NCI-H2227 (cell line): ENCODE measurements around the gene DSCAML1.

Experiments used
- DNase-seq: peaks from one replicate; lab custom pipeline; 2025; ENCODE audit not compliant: unreplicated experiment; lab: John Stamatoyannopoulos, UW

The DSCAML1 gene, protein sequence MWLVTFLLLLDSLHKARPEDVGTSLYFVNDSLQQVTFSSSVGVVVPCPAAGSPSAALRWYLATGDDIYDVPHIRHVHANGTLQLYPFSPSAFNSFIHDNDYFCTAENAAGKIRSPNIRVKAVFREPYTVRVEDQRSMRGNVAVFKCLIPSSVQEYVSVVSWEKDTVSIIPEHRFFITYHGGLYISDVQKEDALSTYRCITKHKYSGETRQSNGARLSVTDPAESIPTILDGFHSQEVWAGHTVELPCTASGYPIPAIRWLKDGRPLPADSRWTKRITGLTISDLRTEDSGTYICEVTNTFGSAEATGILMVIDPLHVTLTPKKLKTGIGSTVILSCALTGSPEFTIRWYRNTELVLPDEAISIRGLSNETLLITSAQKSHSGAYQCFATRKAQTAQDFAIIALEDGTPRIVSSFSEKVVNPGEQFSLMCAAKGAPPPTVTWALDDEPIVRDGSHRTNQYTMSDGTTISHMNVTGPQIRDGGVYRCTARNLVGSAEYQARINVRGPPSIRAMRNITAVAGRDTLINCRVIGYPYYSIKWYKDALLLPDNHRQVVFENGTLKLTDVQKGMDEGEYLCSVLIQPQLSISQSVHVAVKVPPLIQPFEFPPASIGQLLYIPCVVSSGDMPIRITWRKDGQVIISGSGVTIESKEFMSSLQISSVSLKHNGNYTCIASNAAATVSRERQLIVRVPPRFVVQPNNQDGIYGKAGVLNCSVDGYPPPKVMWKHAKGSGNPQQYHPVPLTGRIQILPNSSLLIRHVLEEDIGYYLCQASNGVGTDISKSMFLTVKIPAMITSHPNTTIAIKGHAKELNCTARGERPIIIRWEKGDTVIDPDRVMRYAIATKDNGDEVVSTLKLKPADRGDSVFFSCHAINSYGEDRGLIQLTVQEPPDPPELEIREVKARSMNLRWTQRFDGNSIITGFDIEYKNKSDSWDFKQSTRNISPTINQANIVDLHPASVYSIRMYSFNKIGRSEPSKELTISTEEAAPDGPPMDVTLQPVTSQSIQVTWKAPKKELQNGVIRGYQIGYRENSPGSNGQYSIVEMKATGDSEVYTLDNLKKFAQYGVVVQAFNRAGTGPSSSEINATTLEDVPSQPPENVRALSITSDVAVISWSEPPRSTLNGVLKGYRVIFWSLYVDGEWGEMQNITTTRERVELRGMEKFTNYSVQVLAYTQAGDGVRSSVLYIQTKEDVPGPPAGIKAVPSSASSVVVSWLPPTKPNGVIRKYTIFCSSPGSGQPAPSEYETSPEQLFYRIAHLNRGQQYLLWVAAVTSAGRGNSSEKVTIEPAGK (N-terminal part only)

DNA sequence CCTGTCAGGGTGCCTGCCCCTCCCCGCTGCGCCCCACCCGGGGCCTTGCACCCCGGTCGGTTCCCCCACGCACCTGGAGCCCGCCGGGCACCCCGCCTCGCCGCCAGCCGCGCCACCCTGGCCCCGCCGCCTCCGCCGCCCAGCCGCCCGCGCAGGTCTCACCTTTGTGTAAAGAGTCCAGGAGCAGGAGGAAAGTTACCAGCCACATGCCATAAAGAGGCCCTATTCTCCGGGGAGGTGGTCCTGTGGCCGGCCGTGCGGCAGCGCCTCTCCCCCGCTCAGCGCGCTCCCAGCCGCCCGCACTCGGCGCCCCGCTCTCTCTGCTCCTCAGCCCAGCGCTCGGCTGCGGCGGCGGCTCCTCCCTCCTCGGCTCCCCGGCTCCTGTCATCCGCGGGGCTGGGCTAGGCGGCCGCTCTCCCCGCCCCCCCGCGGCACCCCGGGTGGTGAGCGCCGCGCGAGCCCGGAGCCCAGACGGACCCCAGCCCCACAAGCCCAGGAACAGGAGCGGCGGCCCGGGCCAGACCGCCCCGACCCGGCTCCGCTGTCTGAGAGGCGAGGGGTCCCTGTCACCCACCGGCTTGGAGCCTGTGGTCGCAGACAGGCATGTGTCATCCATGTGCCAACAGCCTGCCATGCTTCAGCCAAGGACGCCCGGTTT is at the start of gene DSCAML1:
Gene DSCAML1 (minus strand): TSS at position 345 of the 658 bp plus-strand sequence. CDS start 137 bp downstream, at position 208.
- DNase-seq = peak; percentile 23

DNA sequence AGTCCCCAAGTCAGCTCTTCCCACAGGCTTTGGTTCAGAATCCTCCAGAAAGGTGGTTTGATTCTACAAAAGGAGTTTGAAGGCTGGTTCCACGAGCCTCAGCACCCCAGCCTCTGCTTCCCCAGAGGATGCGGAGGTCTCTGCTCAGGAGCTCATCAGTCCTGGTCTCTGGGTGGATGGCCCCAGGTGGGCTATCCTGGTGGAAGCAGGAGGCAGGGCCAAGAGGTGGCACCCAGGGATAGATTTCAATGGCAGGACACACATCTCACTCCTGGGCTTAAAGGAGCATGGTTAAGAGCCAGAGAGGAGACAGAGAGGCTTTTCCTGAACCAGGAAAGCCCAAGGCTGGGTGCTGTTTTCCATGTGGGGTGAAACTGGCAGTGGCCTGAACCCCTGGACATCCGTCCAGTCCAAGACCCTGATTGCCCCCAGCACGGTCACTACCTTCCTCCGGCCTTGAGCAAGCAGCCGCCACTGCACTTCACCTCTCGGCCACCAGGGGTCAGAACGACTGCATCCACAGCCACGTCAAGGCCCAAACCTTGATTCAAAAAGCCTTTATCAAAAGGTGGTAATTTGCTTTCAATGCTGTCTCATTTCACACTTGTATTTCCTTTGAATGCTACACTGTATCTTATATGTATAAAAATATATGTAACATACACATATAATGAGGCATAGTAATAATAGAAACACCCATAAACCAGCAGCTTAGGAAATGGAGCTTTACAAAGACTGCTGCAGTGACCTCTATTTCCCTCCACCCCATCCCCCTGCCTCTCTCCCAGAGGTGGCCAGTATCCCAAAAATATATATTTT is 46.9 kb upstream of the DSCAML1 start:
- peak; percentile 73 for DNase-seq

DNA sequence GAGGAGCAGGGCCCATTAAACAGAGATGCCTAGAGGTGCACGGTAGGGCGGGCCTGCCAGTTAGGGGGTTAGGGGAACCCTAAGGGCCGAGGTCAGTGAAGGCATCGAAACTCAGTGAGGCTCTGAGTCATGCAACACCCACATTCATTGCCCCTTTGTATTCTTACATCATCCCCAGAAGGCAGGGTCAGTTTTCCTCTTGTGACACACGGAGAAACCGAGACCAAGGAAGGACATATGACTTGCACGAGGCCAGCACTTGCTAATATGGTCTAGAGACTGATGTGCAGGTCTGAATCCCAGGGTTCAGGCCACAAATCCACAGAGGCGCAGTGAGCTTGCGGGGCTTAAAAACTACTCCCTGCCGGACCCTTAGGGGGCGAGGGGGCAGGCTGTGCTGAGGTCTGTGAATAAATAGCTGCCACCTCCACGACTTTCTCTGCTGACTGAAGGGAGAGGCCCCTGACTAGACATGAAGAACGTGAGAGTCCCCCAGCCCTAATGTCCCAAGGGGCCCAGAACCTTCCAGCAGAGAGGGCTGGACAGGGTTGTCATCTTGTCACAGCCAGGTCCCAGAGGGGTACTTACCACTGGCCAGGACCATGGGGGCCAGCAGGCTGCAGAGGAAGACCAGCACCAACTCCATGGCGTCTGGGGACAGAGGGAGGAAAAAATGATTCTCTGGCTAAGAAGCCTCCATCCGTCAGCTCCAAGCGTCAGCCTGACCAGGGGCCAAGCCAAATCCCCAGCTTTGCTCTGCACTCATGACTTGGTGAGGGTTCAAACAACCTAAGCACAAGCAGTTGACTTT is 45.3 kb upstream of the DSCAML1 start:
- DNase-seq = no peak

DNA sequence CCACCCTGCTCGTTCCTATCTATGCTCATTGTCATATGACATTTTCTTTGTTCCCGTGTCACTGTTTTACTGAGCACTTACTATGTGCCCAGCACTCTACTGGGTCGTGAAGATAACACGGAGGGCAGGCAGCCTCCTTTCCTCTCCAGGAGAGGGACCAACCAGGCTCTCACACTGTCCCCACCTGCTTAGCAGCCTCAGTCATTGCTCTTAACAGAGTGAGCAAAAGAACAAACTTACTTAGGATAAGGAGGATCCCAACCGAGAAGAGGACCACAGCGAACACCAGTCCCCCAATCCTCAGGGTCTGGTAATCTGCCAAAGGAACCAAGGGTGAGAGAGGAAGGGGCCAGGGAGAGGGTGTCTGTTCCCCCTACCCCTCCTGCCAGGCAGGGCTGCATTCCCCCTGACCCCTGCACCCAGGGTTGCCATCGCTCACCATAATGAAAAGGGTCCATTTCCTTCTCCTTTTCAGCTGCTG is 44.6 kb upstream of the DSCAML1 start:
- DNase-seq = no peak

DNA sequence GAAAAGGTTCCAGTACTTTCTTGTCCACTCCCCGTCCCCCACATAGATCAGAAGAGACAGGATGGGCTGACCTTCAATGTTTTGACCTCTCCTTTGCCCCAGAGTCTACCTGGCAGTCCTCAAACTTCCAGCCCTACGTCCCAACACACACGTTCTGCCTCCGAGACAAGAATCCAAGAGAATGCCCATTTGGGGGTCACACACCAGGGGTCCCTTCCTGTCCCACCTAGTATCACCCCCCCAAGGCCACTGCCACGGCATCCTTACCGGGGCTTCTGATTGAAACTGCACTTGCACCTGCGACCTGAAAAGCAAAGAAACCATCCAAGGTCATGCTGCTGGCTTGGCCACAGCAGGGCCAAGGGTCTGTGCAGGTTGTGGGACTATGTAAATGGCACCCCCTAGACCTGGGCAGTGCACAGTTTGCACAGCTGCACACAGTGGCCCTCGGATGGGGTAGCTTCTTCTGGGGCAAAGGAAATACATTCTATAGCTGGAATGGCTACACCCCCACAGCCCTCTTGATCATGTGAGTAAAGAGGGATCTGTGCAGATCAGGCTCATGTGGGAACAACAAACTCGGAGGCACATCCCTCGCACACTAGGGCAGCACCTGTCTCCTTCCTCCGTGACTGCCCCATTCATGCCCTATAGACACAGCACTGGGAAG is 44.0 kb upstream of the DSCAML1 start:
- DNase-seq = no peak

DNA sequence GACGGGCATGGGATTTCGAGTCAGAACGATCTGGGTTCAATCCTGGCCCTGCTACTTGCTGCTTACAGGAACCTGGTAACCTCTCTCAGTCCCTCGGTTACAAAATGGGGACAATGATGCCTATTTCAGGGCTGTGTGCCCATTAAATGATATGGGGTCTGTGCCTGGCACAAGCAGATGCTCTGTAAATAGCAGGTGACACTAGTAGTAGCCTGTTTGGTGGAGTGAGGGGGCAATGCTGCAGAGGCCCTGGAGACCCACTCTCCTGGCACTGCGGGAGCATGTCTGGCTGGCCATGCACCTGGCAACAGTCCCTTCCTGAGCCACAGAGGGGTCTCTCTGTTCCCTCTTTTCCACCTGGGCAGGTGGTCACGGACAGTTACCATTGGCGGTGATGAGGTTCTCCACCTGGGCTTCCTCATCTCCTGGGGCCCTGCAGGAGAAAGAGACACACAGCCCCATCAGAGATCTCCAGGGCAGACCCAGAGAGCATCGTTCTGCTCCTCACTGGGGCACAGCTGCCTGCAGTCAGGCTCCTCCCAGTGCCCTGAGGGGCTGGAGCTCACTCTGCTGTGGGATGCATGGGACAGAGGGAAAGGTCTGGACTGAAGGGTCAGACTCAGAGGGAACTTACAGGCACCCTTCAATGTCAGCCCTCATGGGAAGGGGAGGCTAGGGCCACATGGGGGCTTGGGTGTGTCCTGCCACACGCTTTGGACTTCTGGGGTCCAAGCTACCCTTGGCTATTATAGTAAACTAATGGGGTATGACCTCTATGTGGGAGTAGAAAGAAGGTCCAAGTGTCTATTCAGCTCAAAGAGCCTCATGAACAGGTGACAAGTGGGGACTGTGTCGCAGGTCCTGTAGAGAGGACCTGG is 43.2 kb upstream of the DSCAML1 start:
- DNase-seq = no peak

DNA sequence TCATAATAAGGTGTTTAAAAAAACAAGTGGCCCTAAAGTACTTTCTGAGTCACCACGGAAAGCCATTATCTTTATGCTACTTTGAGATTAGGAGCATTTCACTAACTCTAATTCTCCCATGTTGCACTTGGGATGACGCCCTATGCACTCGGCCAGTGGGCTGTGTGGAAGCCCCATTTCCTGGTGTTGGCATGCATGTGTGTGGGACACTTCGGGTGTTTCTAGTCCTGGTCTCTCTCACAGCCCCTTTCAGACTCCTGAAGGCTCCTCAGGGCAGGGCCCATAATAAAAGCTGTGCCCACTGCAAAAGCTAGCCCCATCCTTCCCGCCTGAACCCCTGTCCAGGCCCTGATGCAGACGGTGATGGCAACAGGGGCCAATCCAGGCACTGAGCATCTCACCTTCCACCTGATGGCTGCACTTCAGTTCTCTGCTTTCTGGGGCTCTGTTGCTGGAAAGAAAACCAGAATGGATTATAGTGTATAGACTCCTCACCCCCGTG is 42.4 kb upstream of the DSCAML1 start:
- no peak for DNase-seq

DNA sequence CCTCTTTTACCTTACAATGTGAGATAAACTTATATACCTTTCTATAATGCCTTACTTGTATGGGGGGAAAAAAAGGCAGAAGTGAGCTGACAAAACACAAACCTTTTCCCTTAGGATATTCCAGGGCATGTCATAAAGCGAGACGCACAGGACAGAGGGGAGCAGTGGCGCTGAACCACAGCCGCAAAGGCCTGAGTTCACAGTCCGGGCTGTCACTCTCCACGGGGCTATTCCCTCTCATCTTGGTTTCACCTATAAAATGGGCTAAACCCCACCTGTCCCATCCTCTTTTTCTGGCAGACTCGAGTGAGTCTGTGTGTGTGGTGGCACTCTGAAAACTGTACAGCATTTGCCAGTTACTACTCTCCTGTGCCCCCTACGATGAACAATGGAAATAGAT is 41.9 kb upstream of the DSCAML1 start:
- no peak for DNase-seq

DNA sequence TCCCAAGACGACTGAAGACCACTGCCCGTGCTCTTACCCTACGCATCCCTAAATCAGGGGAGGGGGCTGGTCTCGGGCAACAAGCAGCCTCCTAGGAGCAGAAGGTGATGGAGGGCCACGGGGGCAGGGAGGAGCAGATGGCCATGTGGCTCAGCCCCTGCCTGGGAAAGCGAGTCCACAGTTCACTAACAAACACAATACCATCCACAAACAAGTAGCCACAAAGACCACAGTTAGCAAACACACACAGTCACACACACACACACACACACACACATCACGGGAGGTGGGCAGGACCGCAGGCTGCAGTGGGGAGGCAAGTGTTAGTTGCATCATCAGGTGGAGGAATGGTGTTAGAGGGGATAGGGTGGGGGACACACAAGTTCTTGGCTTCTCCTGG is 40.8 kb upstream of the DSCAML1 start:
- no peak for DNase-seq

DNA sequence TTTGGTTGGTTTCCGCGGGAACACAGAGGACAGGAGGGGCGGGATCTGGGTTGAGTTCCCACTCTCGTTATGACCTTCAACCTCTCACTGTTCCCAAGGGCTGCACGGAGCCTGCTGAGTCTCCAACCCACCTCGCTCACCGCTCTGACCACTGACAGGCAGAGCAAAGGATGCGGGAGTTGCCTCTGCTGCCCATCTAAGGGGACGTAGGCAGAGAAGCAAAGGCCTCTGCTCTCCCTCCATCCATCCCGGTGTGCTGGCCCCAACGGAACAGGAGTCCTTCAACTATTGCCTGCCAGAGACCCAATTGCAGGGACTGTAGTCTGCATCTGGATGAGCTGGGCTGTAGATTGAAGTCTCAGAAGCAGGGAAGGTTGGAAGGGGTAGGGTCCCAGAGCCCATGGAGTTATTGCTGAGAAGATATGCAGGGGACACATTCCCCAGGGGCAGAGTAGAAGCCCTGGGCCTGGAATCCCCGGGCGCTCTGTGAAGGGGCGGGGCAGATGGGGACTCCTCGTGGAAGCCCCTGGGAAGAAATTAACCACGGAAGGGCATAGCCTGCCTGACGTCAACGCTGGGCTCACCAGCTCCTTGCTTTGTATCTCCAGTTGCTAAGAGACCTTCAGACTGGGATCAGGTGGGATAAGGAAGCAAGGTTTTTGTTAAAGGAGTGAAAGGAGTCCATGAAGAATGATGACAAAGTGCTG is 40.2 kb upstream of the DSCAML1 start:
- no peak for DNase-seq

DNA sequence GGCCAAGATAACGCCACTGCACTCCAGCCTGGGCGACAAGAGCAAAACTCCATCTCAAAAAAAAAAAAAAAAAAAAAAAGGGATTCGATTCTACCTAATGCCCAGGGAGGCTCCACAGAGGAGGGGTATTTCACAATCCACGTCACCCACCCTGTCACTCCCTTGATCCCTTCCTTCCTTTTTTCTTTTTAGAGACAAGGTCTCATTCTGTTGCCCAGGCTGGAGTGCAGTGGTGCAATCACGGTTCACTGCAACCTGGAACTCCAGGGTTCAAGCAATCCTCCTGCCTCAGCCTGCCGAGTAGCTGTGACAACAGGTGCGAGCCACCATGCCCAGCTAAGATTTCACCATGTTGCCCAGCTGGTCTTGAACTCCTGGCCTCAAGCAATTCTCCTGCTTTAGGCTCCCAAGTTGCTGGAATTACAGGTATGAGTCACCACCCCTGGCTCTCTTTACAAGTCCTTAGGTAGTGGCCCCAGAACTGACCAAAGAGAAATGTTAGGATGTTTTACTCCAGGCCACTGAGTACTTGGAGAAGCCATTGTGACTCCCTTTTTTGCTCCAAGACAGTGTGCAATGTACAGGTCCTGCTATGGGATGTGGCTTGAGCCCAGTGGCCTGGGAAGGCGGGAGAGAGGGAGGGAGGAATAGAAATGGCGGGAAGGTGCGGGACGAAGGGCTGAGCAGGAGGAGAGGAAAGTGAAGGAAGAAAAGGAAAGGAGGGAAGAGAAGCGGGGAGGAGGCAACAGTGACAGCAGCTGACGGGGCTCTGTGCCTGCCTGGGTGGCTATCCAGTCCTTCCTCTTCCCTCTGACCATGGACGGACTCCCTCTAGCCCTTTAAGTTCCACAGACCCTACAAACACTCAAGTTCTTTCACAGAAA is 39.3 kb upstream of the DSCAML1 start:
- no peak for DNase-seq

DNA sequence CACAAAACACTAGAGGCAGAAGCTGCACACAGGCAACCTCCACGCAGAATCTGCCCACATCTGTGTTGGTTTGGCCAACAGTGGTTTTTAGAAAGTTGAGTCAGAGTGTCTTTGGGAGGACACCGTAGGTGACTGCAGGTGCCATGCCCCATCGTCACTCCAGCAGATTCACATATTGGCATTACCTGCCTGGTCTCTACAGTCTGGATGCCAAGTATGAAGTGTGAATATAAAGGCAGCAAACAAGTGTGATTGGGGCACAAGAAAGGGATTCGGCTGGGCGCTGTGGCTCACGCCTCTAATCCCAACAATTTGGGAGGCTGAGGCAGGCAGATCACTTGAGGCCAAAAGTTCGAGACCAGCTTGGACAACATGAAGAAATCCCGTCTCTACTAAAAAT is 38.6 kb upstream of the DSCAML1 start:
- DNase-seq = no peak

DNA sequence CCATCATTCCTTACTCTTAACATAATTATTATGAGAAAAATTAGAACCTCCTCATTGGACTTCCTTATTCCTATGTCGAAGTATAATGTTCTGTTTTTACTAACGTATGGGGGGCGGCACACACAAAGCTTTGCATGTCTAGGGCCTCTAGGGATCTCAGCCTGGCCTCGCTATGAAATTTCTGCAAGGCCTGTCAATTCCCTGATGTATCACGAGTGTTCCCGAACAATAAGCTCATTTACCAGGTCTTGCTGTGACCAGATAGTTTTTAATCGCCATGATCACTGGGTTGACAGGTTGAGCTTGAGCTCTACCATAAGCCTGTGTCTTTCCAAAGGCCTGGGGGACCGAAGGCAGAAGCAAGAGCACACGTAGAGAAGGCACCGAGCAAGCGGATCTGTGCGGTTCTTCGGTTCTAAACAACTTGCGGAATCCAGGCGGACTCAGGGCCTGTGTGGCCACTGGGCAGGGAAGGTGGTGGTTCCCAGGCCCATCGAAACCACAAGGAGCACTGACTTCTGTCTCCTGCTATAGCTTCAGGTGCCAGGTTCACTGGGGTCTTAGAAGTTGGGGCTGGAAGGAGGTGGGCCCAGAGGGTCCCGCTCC is 37.9 kb upstream of the DSCAML1 start:
- DNase-seq = no peak

DNA sequence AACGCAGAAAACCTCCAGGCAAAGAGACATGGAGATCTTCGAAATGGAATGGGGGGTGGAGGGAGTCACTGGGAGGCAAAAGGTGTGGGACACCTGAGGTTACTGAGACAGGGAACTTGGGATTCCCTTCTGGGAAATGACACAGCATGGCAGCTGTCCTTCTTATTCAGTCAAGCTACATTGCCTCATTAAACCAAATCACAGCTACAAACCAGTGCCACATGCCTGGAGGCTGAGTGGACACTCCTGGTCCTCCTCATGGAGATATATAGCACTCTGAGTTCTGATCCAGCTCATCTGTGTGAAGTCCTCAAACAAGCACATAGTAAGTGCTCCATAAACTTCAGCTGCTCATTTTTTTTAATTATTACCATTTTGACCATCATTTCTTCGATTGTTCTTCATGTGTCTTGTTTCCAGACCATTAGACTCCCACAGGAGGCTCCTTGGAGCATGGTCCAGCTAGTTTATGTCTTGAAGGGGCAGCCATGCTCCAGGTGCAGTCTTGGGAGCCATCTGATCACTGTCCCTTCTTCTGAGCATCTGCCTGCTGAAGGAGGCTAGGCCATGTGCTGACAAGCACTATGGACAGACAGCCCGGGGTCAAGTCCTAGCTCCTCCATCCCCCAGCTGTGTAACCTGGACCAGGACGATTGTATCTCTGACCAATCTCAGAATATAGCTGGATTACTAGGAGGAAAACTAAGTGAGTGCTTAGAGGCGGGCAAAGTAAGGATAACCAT is 37.2 kb upstream of the DSCAML1 start:
- DNase-seq = no peak
